A549 (cell line): ENCODE results near the gene F12. TPM values are rescaled to one million over a fixed set of nuclear protein-coding genes. Genes with fewer than 3 reads are reported as not detected.

Source experiments
- ATAC-seq, 2 experiments: fragments of 200-7000 bp in 1 of 2; fragments of >200 bp in 1 of 2; cut with Nextera tagmentation in 1 of 2; cut with Tn5 transposase in 1 of 2; 3 replicates each; pipeline versions ENCODE4 v1.8.0 to v1.9.1; 2018 to 2020; ENCODE audit warnings: mild to moderate bottlenecking in 1 of 2, moderate library complexity in 1 of 2
- CTCF ChIA-PET: fragments of 300-600 bp; sonication (Branson Sonifier 250); formaldehyde crosslinking; extraction: SDS; loops from one replicate; lab custom pipeline; 2021; ENCODE audit warnings: antibody characterized with exemption, inconsistent platforms; lab: Yijun Ruan, JAX
- POLR2A ChIA-PET: fragments of 350-600 bp; formaldehyde crosslinking; extraction: SDS; loops from one replicate; lab custom pipeline; 2021; ENCODE audit warnings: antibody characterized with exemption, inconsistent platforms; lab: Yijun Ruan, JAX
- DNase-seq, 2 experiments: peaks; one replicate each; pipeline versions ENCODE4 v3.0.0 to v3.0.0-alpha.2; 2011 to 2016; ENCODE audit warnings: low read depth in 1 of 2, low spot score in 1 of 2
- FAIRE-seq: peaks from 2 replicates; lab custom pipeline; 2011; peaks lifted over from hg19 to GRCh38; lab: Jason Lieb, UNC
- H3K27ac ChIP-seq, 2 experiments: fragments of >200 bp; sonication (Bioruptor Twin); formaldehyde crosslinking; 3 replicates each; pipeline ENCODE4 v1.5.1; 2016 to 2017
- H3K4me1 ChIP-seq: fragments of >200 bp; sonication (Bioruptor Twin); formaldehyde crosslinking; 3 replicates; pipeline ENCODE4 v1.6.1; 2016
- H3K4me2 ChIP-seq: fragments of >200 bp; sonication (Bioruptor Twin); formaldehyde crosslinking; 3 replicates; pipeline ENCODE4 v1.6.1; 2016
- H3K4me3 ChIP-seq: fragments of >200 bp; sonication (Bioruptor Twin); formaldehyde crosslinking; 3 replicates; pipeline ENCODE4 v1.5.1; 2016
- H3K9me3 ChIP-seq: fragments of >200 bp; sonication (Bioruptor Twin); formaldehyde crosslinking; 3 replicates; pipeline ENCODE4 v1.6.1; 2016
- BHLHE40 ChIP-seq: IDR thresholded peaks from 2 replicates; pipeline ENCODE4 v1.6.1; 2012; ENCODE audit warnings: low read depth, low read length, inconsistent platforms
- CTCF ChIP-seq: fragments of >200 bp; sonication (Bioruptor Twin); formaldehyde crosslinking; IDR thresholded peaks from 3 replicates; pipeline ENCODE4 v1.5.1; 2016
- EP300 ChIP-seq, 2 experiments: fragments of >200 bp; sonication (Bioruptor Twin); formaldehyde crosslinking; IDR thresholded peaks; 2 replicates in 1 of 2; 3 replicates in 1 of 2; pipeline ENCODE4 v1.6.1; 2016 to 2017
- FOXS1 ChIP-seq: fragments of 250-450 bp; sonication (Bioruptor Pico); IDR thresholded peaks from 2 replicates; pipeline ENCODE4 v1.5.0; 2020; ENCODE audit warnings: mild to moderate bottlenecking, moderate library complexity
- JUN ChIP-seq, 2 experiments: fragments of >200 bp; sonication (Bioruptor Twin); formaldehyde crosslinking; IDR thresholded peaks; 2 replicates in 1 of 2; 3 replicates in 1 of 2; pipeline ENCODE4 v1.6.1; 2016 to 2017
- MAX ChIP-seq: IDR thresholded peaks from 2 replicates; pipeline ENCODE4 v1.6.1; 2012
- MYC ChIP-seq: IDR thresholded peaks from 2 replicates; pipeline ENCODE4 v1.6.1; 2012; ENCODE audit warnings: mild to moderate bottlenecking, inconsistent platforms, low read length, improper control_type of control experiment, borderline replicate concordance
- NFE2L2 ChIP-seq: fragments of 150-350 bp; conservative IDR thresholded peaks from 2 replicates; pipeline ENCODE4 v1.6.1; 2014; ENCODE audit warnings: low read length
- NR3C1 ChIP-seq: fragments of >200 bp; sonication (Bioruptor Twin); formaldehyde crosslinking; IDR thresholded peaks from 3 replicates; pipeline ENCODE4 v1.6.1; 2017
- PBX3 ChIP-seq: IDR thresholded peaks from 2 replicates; pipeline ENCODE4 v1.6.1; 2012
- POLR2AphosphoS2 ChIP-seq: conservative IDR thresholded peaks from 2 replicates; pipeline ENCODE4 v1.6.1; 2012; ENCODE audit warnings: low read length, improper control_type of control experiment, inconsistent platforms
- RAD21 ChIP-seq, 2 experiments: fragments of >200 bp in 1 of 2; sonication (Bioruptor Twin) in 1 of 2; formaldehyde crosslinking in 1 of 2; IDR thresholded peaks in 1 of 2; conservative IDR thresholded peaks in 1 of 2; 2 replicates in 1 of 2; 3 replicates in 1 of 2; pipeline ENCODE4 v1.6.1; 2012 to 2018; ENCODE audit warnings: inconsistent platforms in 1 of 2
- RARB ChIP-seq: fragments of 250-450 bp; sonication (Bioruptor Pico); IDR thresholded peaks from 2 replicates; pipeline ENCODE4 v1.8.0; 2021; ENCODE audit warnings: mild to moderate bottlenecking, moderate library complexity
- RNF2 ChIP-seq: fragments of 200-600 bp; sonication (generic); IDR thresholded peaks from 2 replicates; pipeline ENCODE4 v1.6.1; 2016; ENCODE audit warnings: low read depth, mild to moderate bottlenecking, antibody characterized with exemption, moderate library complexity, borderline replicate concordance
- SMC3 ChIP-seq: fragments of >200 bp; sonication (Bioruptor Twin); formaldehyde crosslinking; IDR thresholded peaks from 3 replicates; pipeline ENCODE4 v1.6.1; 2018; ENCODE audit warnings: inconsistent platforms
- TFCP2L1 ChIP-seq: fragments of 250-450 bp; sonication (Bioruptor Pico); IDR thresholded peaks from 2 replicates; pipeline ENCODE4 v1.5.0; 2021; ENCODE audit warnings: mild to moderate bottlenecking
- TP53 ChIP-seq: fragments of 250-450 bp; sonication (Bioruptor Pico); IDR thresholded peaks from 2 replicates; pipeline ENCODE4 v1.5.0; 2021; ENCODE audit warnings: mild to moderate bottlenecking, moderate library complexity
- ZC3H11A ChIP-seq: fragments of 450-650 bp; IDR thresholded peaks from 2 replicates; pipeline ENCODE4 v1.6.1; 2014; ENCODE audit warnings: antibody characterized with exemption, mild to moderate bottlenecking
- ZSCAN20 ChIP-seq: fragments of 250-450 bp; sonication (Bioruptor Pico); IDR thresholded peaks from 2 replicates; pipeline ENCODE4 v1.8.0; 2022; ENCODE audit warnings: mild to moderate bottlenecking, moderate library complexity
- WGBS: methylation state at CpG from one replicate; pipeline ENCODE4 v1.1.6; 2017; ENCODE audit errors: missing lambda C conversion rate; 5-methylcytosine and 5-hydroxymethylcytosine counted together
- polyA plus RNA-seq, 4 experiments: library from polyadenylated mRNA; depleted of rRNA in 3 of 4; stranded (reverse); fragments of >200 nt; fragmentation: RNase III in 1 of 4; extraction: RNeasy Plus Mini Kit Qiagen cat#74134 plus additional on column Dnase treatment in 1 of 4; gene quantifications; 2 replicates in 3 of 4; 3 replicates in 1 of 4; pipeline ENCODE4 v1.2.3, GENCODE V29; 2011 to 2017
- TF ChIP-seq, protein P1 (sequence below): fragments of 250-450 bp; sonication (Bioruptor Pico); IDR thresholded peaks from 2 replicates; pipeline ENCODE4 v1.5.0; 2020; ENCODE audit warnings: low read depth, mild to moderate bottlenecking, moderate library complexity
- TF ChIP-seq, protein P2 (sequence below): fragments of 250-450 bp; sonication (Bioruptor Pico); IDR thresholded peaks from 2 replicates; pipeline ENCODE4 v1.5.0; 2021; ENCODE audit warnings: mild to moderate bottlenecking, moderate library complexity, borderline replicate concordance
- TF ChIP-seq, protein P3 (sequence below): IDR thresholded peaks from 2 replicates; pipeline ENCODE4 v1.6.1; 2012; ENCODE audit warnings: low read depth, borderline replicate concordance
- TF ChIP-seq, protein P4 (sequence below): fragments of >200 bp; sonication (Bioruptor Twin); formaldehyde crosslinking; IDR thresholded peaks from 3 replicates; pipeline ENCODE4 v1.6.1; 2016

The F12 gene
- polyA plus RNA-seq, 2 of the 4 experiments (the other 2 are of a cell fraction), result 5.3 to 14.3 TPM

DNA sequence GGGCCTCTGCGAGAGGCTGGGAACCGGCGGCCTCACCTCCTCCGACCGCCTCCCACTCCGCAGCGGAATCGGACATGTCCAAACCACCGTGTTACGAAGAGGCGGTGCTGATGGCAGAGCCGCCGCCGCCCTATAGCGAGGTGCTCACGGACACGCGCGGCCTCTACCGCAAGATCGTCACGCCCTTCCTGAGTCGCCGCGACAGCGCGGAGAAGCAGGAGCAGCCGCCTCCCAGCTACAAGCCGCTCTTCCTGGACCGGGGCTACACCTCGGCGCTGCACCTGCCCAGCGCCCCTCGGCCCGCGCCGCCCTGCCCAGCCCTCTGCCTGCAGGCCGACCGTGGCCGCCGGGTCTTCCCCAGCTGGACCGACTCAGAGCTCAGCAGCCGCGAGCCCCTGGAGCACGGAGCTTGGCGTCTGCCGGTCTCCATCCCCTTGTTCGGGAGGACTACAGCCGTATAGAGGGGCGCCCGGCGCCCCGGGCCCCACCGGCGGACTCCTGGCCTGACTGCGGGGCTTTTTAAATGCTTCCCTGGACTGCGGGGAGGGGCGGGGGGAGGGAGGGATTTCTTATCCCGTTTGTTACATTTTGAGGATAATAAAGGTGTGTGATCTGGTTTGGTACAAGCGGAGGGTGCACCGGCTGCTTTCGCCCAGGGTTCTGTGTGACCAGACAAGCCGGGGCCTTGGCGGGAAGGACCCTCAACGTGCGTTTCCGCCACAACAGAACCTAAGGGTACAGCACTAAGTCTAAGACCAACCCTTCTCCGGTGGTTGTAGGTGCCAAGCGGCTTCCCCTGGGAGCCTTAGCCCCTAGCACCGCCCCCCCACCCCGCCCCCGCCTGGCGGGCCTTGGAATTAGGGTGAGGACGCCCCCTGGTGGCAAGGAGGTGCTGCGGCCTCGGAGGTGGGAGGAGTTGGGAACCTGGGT lies 46.6 kb upstream of the F12 start:
- Histone ChIP-seq H3K4me1 (peaks cover 10% of the 10 kb centered on the region), H3K27ac (peak overlapping the region; percentile 71 to 86), H3K4me2 (peak overlapping the region; percentile 96), H3K9me3 (no peaks in the 10 kb centered on the region), H3K4me3 (peak overlapping the region; percentile 61)
- 2% methylated on average over 32 of the region's 76 CpGs for WGBS
- ChIA-PET CTCF (interaction anchor here (0.6 to 25.5 kb wide), 24 partner anchors 14 to 1094 kb away, joined by 3 to 871 read pairs (median 5); partner anchors contain the start of genes DBN1, F12, GRK6 and MXD3), POLR2A (interaction anchor here (1.1 to 4.0 kb wide), 4 partner anchors 29 to 53 kb away, joined by 4 to 35 read pairs (median 6); partner anchors contain the start of genes GRK6 and PDLIM7)
- TF ChIP-seq POLR2AphosphoS2, result 0 out of 2 replicates have a peak, but pooled peaks have one; percentile 33
- TF ChIP-seq ZSCAN20 (CRISPR knock-in tag), result no peak
- no peak for TF ChIP-seq EP300 (IDR thresholded peaks at IDR 0.05)
- peak; percentile 48; the same call in 1 of the 2 replicates for TF ChIP-seq TP53 (CRISPR knock-in tag)
- peak; percentile 20; the same call in 1 of the 2 replicates for TF ChIP-seq RARB
- TF ChIP-seq PBX3, result peak; percentile 66
- peak; percentile 41 to 44; a peak in 3 of 5 replicates for TF ChIP-seq JUN (IDR thresholded peaks at IDR 0.05)
- peak; percentile 32; the same call in 1 of the 2 replicates for TF ChIP-seq MAX
- peak; percentile 52 to 61 for TF ChIP-seq RAD21 (conservative IDR thresholded peaks at IDR 0.05 in 1 of 2, IDR thresholded peaks at IDR 0.05 in 1 of 2)
- peak; percentile 79 for TF ChIP-seq TFCP2L1 (CRISPR knock-in tag)
- peak; percentile 96 for TF ChIP-seq CTCF
- peak; percentile 74 for TF ChIP-seq SMC3
- no peak for TF ChIP-seq ZC3H11A
- peak; percentile 71; the same call in 1 of the 2 replicates for TF ChIP-seq RNF2
- FAIRE-seq, result no peak
- DNase-seq, result peak; percentile 94 to 96
- peak; percentile 26 to 67 for ATAC-seq

DNA sequence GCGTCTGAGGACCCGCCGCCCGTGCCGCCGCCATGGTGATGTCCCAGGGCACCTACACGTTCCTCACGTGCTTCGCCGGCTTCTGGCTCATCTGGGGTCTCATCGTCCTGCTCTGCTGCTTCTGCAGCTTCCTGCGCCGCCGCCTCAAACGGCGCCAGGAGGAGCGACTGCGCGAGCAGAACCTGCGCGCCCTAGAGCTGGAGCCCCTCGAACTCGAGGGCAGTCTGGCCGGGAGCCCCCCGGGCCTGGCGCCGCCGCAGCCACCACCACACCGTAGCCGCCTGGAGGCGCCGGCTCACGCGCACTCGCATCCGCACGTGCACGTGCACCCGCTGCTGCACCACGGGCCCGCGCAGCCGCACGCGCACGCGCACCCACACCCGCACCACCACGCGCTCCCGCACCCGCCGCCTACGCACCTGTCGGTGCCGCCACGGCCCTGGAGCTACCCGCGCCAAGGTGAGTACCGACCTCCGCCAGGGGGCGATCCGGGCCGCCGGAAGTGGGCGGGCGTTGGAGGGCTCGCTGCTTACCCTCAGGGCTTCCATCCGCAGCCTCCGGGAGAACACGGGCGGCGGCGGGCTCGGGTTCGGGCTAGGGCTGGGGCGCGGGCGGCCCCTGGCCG lies 45.8 kb upstream of the F12 start:
- DNase-seq, result peak; percentile 84
- FAIRE-seq, result no peak
- CTCF ChIA-PET, result interaction anchor here (0.6 to 25.5 kb wide), 23 partner anchors 13 to 1093 kb away, joined by 3 to 871 read pairs (median 6); partner anchors contain the start of genes DBN1, F12, GRK6 and MXD3
- peak overlapping the region; percentile 96 for H3K4me2 ChIP-seq
- POLR2A ChIA-PET, result interaction anchor here (0.6 to 4.0 kb wide), 5 partner anchors 16 to 52 kb away, joined by 3 to 35 read pairs (median 4); partner anchors contain the start of genes GRK6 and PDLIM7
- H3K27ac ChIP-seq, result peak overlapping the region; percentile 71 to 86
- ATAC-seq, result peak; percentile 42 to 59
- H3K9me3 ChIP-seq, result no peaks in the 10 kb centered on the region
- H3K4me1 ChIP-seq, result peaks cover 10% of the 10 kb centered on the region
- peak overlapping the region; percentile 61 for H3K4me3 ChIP-seq
- 0% methylated on average over 9 of the region's 80 CpGs for WGBS
- TF ChIP-seq MAX (peak; percentile 78; the same call in 1 of the 2 replicates), MYC (peak; percentile 66; the same call in 1 of the 2 replicates), NR3C1 (no peak), BHLHE40 (0 out of 2 replicates have a peak, but pooled peaks have one; percentile 22), SMC3 (peak; percentile 39; the same call in 1 of the 3 replicates), RAD21 (conservative IDR thresholded peaks at IDR 0.05 in 1 of 2, IDR thresholded peaks at IDR 0.05 in 1 of 2) (peak in 1 of 2 experiments; percentile 27; a peak in 1 of 5 replicates), NFE2L2 (no peak), RARB (no peak), JUN (IDR thresholded peaks at IDR 0.05) (no peak; a peak in 1 of 5 replicates), FOXS1 (CRISPR knock-in tag) (0 out of 2 replicates have a peak, but pooled peaks have one; percentile 9)
- TF ChIP-seq, protein P1, sequence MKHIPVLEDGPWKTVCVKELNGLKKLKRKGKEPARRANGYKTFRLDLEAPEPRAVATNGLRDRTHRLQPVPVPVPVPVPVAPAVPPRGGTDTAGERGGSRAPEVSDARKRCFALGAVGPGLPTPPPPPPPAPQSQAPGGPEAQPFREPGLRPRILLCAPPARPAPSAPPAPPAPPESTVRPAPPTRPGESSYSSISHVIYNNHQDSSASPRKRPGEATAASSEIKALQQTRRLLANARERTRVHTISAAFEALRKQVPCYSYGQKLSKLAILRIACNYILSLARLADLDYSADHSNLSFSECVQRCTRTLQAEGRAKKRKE (CRISPR knock-in tag), result 0 out of 2 replicates have a peak, but pooled peaks have one; percentile 20
- TF ChIP-seq, protein P2, sequence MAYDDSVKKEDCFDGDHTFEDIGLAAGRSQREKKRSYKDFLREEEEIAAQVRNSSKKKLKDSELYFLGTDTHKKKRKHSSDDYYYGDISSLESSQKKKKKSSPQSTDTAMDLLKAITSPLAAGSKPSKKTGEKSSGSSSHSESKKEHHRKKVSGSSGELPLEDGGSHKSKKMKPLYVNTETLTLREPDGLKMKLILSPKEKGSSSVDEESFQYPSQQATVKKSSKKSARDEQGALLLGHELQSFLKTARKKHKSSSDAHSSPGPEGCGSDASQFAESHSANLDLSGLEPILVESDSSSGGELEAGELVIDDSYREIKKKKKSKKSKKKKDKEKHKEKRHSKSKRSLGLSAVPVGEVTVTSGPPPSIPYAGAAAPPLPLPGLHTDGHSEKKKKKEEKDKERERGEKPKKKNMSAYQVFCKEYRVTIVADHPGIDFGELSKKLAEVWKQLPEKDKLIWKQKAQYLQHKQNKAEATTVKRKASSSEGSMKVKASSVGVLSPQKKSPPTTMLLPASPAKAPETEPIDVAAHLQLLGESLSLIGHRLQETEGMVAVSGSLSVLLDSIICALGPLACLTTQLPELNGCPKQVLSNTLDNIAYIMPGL (CRISPR knock-in tag), result no peak
- TF ChIP-seq, protein P3, sequence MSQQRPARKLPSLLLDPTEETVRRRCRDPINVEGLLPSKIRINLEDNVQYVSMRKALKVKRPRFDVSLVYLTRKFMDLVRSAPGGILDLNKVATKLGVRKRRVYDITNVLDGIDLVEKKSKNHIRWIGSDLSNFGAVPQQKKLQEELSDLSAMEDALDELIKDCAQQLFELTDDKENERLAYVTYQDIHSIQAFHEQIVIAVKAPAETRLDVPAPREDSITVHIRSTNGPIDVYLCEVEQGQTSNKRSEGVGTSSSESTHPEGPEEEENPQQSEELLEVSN, result no peak; the same call in 1 of the 2 replicates
- TF ChIP-seq, protein P4, sequence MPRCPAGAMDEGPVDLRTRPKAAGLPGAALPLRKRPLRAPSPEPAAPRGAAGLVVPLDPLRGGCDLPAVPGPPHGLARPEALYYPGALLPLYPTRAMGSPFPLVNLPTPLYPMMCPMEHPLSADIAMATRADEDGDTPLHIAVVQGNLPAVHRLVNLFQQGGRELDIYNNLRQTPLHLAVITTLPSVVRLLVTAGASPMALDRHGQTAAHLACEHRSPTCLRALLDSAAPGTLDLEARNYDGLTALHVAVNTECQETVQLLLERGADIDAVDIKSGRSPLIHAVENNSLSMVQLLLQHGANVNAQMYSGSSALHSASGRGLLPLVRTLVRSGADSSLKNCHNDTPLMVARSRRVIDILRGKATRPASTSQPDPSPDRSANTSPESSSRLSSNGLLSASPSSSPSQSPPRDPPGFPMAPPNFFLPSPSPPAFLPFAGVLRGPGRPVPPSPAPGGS, result no peak
